HUES64 (cell line): ENCODE data around the gene FAM13A.
"Not testable (repeated sequence)": the region's sequence is repeated elsewhere in the genome, so short reads cannot be mapped to it uniquely, and the experiment has no call there.

ENCODE experiments used
- H3K27ac ChIP-seq: 2 replicates; pipeline ENCODE4 v1.7.0; 2013; ENCODE audit warnings: low read depth, low read length, inconsistent platforms
- H3K27me3 ChIP-seq: 2 replicates; pipeline ENCODE4 v1.6.1; 2013; ENCODE audit warnings: mild to moderate bottlenecking, low read length; ENCODE audit not compliant: insufficient read depth
- H3K36me3 ChIP-seq: 2 replicates; pipeline ENCODE4 v1.6.1; 2013; ENCODE audit warnings: mild to moderate bottlenecking, low read length; ENCODE audit not compliant: insufficient read depth
- H3K4me1 ChIP-seq: 2 replicates; pipeline ENCODE4 v1.6.1; 2013; ENCODE audit warnings: mild to moderate bottlenecking, low read length, moderate library complexity; ENCODE audit not compliant: insufficient read depth
- H3K4me3 ChIP-seq: 2 replicates; pipeline ENCODE4 v1.5.1; 2013; ENCODE audit warnings: mild to moderate bottlenecking, low read length, moderate library complexity
- H3K9ac ChIP-seq: 2 replicates; pipeline ENCODE4 v1.6.1; 2013; ENCODE audit warnings: mild to moderate bottlenecking, low read depth, low read length
- H3K9me3 ChIP-seq: 2 replicates; pipeline ENCODE4 v1.6.1; 2013; ENCODE audit warnings: low read depth, low read length; ENCODE audit not compliant: insufficient read depth
- WGBS: fragments of 150-250, 120-280 bp; methylation state at CpG from one replicate; pipeline ENCODE4 v1.1.7; 2013; ENCODE audit warnings: missing lambda C conversion rate; 5-methylcytosine and 5-hydroxymethylcytosine counted together

Gene FAM13A

GRCh38 chr4:88866862-88867550, 190.0 kb downstream of the FAM13A start:
- no peak overlapping the region for H3K27ac ChIP-seq
- H3K9ac ChIP-seq: no peak overlapping the region
- no peaks in the 10 kb centered on the region for H3K36me3 ChIP-seq
- H3K4me3 ChIP-seq: no peak overlapping the region
- no peaks in the 10 kb centered on the region for H3K27me3 ChIP-seq
- no peaks in the 10 kb centered on the region for H3K4me1 ChIP-seq
- WGBS: 70% methylated on average over 4 of the region's 4 CpGs
- no peaks in the 10 kb centered on the region; the same call in 1 of the 2 replicates for H3K9me3 ChIP-seq

GRCh38 chr4:88865466-88865865, 191.5 kb downstream of the FAM13A start:
- no peak overlapping the region for H3K9ac ChIP-seq
- H3K4me1 ChIP-seq: no peaks in the 10 kb centered on the region
- H3K4me3 ChIP-seq: no peak overlapping the region
- H3K27me3 ChIP-seq: no peaks in the 10 kb centered on the region
- no peaks in the 10 kb centered on the region for H3K36me3 ChIP-seq
- 95% methylated on average over 6 of the region's 6 CpGs for WGBS
- no peak overlapping the region for H3K27ac ChIP-seq
- H3K9me3 ChIP-seq: no peaks in the 10 kb centered on the region; the same call in 1 of the 2 replicates

DNA sequence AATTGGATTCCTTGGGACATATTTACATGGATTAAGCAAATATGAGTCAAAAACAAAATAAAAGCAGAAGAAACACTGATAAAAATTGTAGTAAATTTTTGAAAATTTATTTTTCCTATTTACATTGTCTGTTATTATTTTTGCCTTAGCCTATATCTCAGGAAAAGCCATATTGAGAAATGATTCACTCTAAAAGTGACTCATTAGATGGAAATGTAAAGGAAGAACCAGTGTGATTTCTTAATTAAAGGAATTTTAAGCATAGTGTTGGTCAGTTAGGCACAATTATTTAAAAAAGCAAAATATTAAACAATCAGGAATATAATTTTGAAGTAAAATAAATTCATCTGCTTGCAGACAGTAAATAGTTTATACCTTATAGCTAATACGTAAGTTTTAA, 191.9 kb downstream of the FAM13A start:
- Histone ChIP-seq H3K4me1 (no peaks in the 10 kb centered on the region), H3K27me3 (no peaks in the 10 kb centered on the region), H3K4me3 (no peak overlapping the region), H3K9ac (no peak overlapping the region), H3K36me3 (no peaks in the 10 kb centered on the region), H3K9me3 (no peaks in the 10 kb centered on the region; the same call in 1 of the 2 replicates), H3K27ac (no peak overlapping the region)
- WGBS: no CpG with 5 or more reads among the region's 1 CpG

DNA sequence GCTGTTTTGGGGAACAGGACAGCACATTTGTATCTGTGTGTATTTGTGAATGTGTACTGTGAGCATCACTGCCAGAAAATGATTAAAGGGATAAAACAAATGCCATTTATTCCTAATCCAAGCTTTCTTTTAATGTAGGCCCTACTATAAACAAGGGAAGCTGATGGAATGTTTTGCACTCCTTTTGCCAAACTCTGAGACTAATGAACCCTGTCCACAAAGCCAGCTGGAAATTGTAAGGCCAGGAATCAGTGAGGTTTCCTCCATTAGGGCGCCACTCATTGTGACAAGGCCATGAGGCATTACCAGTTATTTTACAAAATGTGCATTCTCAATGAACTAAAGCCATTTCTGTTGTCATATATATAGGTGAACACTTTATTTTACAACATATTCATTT, 196.4 kb downstream of the FAM13A start:
- 84% methylated on average over 1 of the region's 1 CpG for WGBS
- no peaks in the 10 kb centered on the region for H3K36me3 ChIP-seq
- no peak overlapping the region for H3K9ac ChIP-seq
- H3K4me3 ChIP-seq: no peak overlapping the region
- H3K27ac ChIP-seq: no peak overlapping the region
- H3K4me1 ChIP-seq: no peaks in the 10 kb centered on the region
- H3K27me3 ChIP-seq: no peaks in the 10 kb centered on the region
- H3K9me3 ChIP-seq: no peaks in the 10 kb centered on the region

DNA sequence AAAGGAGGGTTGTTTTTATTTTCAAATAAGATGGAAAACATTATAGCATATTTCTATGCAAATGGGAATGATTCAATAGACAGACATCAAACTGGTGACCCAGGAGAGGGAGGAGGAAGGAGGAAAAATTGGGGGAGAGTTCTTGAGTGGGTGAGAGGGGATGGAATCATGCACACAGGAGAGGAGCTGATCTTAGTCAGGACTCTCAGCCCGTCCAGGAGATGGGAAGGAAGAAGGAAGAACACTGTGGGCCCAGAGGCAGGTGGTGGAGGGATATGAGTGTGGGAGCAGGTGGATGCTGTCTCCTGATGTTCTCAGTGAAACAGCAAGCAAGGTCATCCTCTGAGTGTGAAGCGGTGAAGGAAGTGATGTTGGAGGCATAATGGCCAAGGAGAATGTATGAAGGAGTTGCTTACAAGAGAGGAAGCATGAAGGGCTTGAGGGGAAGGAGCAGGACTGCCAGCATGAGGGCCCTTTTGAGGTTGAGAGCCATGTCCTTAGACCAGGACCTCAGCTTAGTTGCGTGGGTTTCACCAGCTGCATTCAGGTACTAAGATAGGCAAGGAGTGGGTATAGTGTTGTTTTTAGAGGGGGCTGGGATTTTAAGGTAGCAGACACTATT, 197.7 kb downstream of the FAM13A start:
- WGBS: 93% methylated on average over 3 of the region's 3 CpGs
- H3K27me3 ChIP-seq: no peaks in the 10 kb centered on the region
- no peak overlapping the region for H3K9ac ChIP-seq
- H3K36me3 ChIP-seq: no peaks in the 10 kb centered on the region
- no peaks in the 10 kb centered on the region for H3K9me3 ChIP-seq
- no peak overlapping the region for H3K4me3 ChIP-seq
- no peak overlapping the region for H3K27ac ChIP-seq
- H3K4me1 ChIP-seq: no peaks in the 10 kb centered on the region

DNA sequence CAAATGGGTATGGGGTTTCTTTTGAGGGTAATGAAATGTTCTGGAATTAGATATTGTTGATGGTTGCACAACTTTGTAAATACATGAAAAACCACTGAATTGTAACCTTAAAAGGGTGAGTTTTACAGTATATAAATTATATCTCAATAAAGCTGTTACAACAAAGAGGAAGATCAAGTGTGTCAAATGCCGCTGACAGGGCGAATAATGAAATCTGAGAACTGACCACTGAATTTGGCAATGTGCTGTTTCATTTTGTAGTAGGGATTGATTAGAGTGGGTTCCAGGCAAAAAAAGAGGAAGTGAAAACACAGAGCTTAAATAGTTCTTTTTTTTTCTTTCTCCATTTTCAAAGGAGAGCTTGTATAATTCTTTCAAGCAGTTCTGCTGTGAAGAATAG, 198.2 kb downstream of the FAM13A start:
- Histone ChIP-seq H3K27ac (no peak overlapping the region), H3K4me3 (no peak overlapping the region), H3K9me3 (no peaks in the 10 kb centered on the region), H3K9ac (no peak overlapping the region), H3K4me1 (no peaks in the 10 kb centered on the region), H3K27me3 (no peaks in the 10 kb centered on the region), H3K36me3 (no peaks in the 10 kb centered on the region)
- WGBS: 95% methylated on average over 2 of the region's 2 CpGs

DNA sequence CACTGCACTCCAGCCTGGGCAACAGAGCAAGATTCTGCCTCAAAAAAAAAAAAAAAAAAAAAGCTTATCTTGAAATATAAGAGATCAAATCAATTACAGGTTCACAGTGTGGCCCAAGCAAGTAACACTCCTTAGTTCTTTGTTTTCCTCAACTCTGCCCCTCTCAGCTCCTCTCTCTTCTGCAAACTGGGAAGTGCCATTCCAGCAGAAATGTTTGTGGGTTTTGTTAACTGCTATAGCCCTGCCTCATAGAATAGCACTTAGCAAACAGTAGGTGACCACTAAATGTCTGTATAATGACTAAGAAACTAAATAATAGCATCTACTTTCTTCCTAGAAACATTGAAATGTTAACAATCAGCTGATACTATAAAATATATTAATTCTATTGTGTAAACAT, 199.4 kb downstream of the FAM13A start:
- Histone ChIP-seq H3K4me3 (no peak overlapping the region), H3K27me3 (no peaks in the 10 kb centered on the region), H3K9ac (no peak overlapping the region)

DNA sequence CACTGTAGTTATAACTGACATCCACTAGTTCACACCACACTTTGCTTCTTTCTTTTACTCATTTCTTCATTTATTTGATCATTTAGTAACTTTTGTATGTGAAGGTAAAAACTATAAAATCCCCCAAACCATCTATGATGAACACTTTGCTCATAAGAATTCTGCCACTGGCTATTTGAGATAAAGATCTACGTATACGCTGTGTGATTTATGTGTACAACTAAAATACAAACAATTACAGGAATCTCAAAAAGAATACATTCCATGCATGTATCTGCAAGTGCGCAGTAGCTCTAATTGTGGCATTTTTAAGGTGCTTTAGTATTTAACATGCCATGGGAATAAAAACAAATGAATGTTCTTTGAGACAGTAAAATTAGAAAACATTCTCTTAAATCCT, 202.5 kb downstream of the FAM13A start:
- no peak overlapping the region for H3K4me3 ChIP-seq
- H3K27ac ChIP-seq: no peak overlapping the region
- 100% methylated on average over 2 of the region's 3 CpGs for WGBS
- H3K9me3 ChIP-seq: no peaks in the 10 kb centered on the region
- H3K4me1 ChIP-seq: 0 out of 2 replicates have a peak, but pooled peaks cover 2% of the 10 kb centered on the region
- 0 out of 2 replicates have a peak, but pooled peaks cover 4% of the 10 kb centered on the region for H3K36me3 ChIP-seq
- no peaks in the 10 kb centered on the region for H3K27me3 ChIP-seq
- H3K9ac ChIP-seq: no peak overlapping the region

More for the DNA sequence above, 199.4 kb downstream of the FAM13A start:
- Histone ChIP-seq H3K27ac (no peak overlapping the region), H3K9me3 (no peaks in the 10 kb centered on the region), H3K4me1 (no peaks in the 10 kb centered on the region), H3K36me3 (no peaks in the 10 kb centered on the region)

DNA sequence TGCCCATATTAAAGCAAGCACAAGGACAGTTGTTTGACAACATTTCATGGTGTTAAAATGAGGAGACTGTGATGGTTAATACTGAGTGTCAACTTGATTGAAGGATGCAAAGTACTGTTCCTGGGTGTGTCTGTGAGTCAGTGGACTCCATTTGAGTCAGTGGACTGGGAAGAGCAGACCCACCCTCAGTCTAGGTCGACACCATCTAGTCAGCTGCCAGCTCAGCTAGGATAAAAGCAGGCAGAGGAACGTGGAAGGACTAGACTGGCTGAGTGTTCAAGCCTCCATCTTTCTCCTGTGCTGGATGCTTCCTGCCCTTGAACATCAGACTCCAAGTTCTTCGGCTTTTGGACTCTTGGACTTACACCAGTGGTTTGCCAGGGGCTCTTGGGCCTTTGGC, 203.4 kb downstream of the FAM13A start:
- H3K4me3 ChIP-seq, H3K4me1 ChIP-seq, H3K9ac ChIP-seq, H3K36me3 ChIP-seq, H3K27me3 ChIP-seq, H3K9me3 ChIP-seq, H3K27ac ChIP-seq: not testable (repeated sequence)
- WGBS: 94% methylated on average over 3 of the region's 3 CpGs

GRCh38 chr4:88846206-88846790, 210.7 kb downstream of the FAM13A start:
- Histone ChIP-seq H3K9me3 (no peaks in the 10 kb centered on the region), H3K9ac (no peak overlapping the region), H3K27ac (no peak overlapping the region), H3K36me3 (0 out of 2 replicates have a peak, but pooled peaks cover 4% of the 10 kb centered on the region), H3K27me3 (no peaks in the 10 kb centered on the region), H3K4me3 (no peak overlapping the region), H3K4me1 (peaks cover 13% of the 10 kb centered on the region; the same call in 1 of the 2 replicates)
- WGBS: 93% methylated on average over 4 of the region's 4 CpGs

GRCh38 chr4:88843067-88843685, 213.8 kb downstream of the FAM13A start:
- 0 out of 2 replicates have a peak, but pooled peaks cover 8% of the 10 kb centered on the region for H3K4me1 ChIP-seq
- no peaks in the 10 kb centered on the region for H3K36me3 ChIP-seq
- H3K4me3 ChIP-seq: no peak overlapping the region
- no peak overlapping the region for H3K27ac ChIP-seq
- no peak overlapping the region for H3K9ac ChIP-seq
- H3K27me3 ChIP-seq: no peaks in the 10 kb centered on the region
- no peaks in the 10 kb centered on the region for H3K9me3 ChIP-seq
- 88% methylated on average over 7 of the region's 8 CpGs for WGBS
